Measurements from ENCODE around the gene RTN1. TPM values are rescaled to one million over a fixed set of nuclear protein-coding genes. Genes with fewer than 3 reads are reported as not detected.

RTN1 gene, protein sequence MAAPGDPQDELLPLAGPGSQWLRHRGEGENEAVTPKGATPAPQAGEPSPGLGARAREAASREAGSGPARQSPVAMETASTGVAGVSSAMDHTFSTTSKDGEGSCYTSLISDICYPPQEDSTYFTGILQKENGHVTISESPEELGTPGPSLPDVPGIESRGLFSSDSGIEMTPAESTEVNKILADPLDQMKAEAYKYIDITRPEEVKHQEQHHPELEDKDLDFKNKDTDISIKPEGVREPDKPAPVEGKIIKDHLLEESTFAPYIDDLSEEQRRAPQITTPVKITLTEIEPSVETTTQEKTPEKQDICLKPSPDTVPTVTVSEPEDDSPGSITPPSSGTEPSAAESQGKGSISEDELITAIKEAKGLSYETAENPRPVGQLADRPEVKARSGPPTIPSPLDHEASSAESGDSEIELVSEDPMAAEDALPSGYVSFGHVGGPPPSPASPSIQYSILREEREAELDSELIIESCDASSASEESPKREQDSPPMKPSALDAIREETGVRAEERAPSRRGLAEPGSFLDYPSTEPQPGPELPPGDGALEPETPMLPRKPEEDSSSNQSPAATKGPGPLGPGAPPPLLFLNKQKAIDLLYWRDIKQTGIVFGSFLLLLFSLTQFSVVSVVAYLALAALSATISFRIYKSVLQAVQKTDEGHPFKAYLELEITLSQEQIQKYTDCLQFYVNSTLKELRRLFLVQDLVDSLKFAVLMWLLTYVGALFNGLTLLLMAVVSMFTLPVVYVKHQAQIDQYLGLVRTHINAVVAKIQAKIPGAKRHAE
- total RNA-seq = under 0.01 and 0.29 TPM in 2 replicates

DNA sequence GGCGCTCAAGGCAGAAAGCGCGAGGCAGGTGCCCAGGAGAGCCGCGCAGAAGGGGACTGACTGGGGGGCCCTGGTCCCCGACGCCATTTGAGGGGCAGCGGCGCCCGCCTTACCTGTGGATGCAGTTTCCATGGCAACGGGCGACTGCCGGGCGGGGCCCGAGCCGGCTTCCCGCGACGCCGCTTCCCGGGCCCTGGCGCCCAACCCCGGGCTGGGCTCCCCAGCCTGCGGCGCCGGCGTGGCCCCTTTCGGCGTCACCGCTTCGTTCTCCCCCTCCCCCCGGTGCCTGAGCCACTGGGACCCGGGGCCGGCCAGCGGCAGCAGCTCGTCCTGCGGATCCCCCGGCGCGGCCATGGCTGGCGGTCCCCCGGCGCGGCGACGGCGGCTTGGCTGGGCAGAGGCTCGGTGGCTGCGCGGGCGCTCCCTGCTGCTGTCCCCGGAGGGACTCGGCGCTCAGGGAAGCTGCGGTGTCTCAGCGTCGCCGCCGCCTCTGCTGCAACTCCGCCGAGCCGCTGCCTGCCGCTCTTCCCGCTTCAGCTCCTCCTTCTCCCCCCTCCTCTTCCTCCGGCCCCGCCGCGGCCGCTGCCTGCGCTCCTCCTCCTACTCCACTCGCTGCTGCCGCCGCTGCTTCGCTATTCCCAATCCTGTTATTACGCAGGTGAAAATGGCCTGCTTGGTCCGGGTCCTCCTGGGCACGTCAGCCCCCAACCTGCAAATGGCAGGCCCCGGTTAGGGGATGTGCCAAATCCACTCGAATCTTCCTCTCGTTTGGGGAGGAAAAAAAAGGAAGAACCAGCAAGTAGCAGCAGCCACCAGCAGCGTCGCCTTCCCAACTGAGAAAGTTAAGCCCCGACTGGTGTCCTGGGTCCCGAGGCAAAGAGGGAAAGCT lies at the start of gene RTN1:
RTN1 (minus strand) TSS at position 500 of the 889 bp plus-strand sequence; CDS start at position 354, 146 bp downstream.
- Histone ChIP-seq H3K4me1 (ENCODE audit: insufficient read depth, low read length) (no peaks in the 10 kb centered on the region), H3K79me2 (ENCODE audit: insufficient read depth, low read length) (no peaks in the 10 kb centered on the region), H3K4me2 (ENCODE audit: insufficient read depth, low read length) (peak within 1 kb of the TSS; percentile 64), H4K20me1 (ENCODE audit: insufficient read depth, low read length) (no peaks in the 10 kb centered on the region), H3K27me3 (ENCODE audit: insufficient read depth, low read length) (peaks cover 35% of the 10 kb centered on the region), H3K27ac (ENCODE audit: low read depth, low read length) (no peak within 1 kb of the TSS), H3K36me3 (ENCODE audit: insufficient read depth, low read length) (no peaks in the 10 kb centered on the region), H3K9me3 (ENCODE audit: low read depth, low read length) (no peaks in the 10 kb centered on the region), H2AFZ (ENCODE audit: low read length) (peak within 1 kb of the TSS; percentile 52), H3K4me3 (ENCODE audit: insufficient read depth, low read length) (peak within 1 kb of the TSS; percentile 62)
- TF ChIP-seq, protein P1, sequence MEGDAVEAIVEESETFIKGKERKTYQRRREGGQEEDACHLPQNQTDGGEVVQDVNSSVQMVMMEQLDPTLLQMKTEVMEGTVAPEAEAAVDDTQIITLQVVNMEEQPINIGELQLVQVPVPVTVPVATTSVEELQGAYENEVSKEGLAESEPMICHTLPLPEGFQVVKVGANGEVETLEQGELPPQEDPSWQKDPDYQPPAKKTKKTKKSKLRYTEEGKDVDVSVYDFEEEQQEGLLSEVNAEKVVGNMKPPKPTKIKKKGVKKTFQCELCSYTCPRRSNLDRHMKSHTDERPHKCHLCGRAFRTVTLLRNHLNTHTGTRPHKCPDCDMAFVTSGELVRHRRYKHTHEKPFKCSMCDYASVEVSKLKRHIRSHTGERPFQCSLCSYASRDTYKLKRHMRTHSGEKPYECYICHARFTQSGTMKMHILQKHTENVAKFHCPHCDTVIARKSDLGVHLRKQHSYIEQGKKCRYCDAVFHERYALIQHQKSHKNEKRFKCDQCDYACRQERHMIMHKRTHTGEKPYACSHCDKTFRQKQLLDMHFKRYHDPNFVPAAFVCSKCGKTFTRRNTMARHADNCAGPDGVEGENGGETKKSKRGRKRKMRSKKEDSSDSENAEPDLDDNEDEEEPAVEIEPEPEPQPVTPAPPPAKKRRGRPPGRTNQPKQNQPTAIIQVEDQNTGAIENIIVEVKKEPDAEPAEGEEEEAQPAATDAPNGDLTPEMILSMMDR (IDR thresholded peaks at IDR 0.05; ENCODE audit: extremely low read depth, low read depth, low read length) = no peak
- DNase-seq (ENCODE audit: insufficient read length, low spot score, missing footprints) = peak; percentile 84

DNA sequence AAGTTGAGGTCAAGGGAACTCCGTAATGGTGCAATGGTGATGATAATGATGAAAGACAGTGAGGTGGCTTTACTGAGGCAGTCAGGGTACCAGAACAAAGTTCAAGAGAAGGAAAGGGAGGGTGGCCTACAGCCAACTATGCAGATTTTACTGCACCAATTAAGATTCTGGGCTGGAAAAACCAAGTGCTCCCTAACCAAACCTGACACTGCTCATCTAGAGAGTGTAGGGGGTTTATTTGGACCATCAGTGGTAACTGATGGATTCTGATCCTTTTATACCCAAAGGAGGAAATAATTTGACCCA lies 49.8 kb upstream of the RTN1 start:
- Histone ChIP-seq H3K36me3 (ENCODE audit: insufficient read depth, low read length) (no peaks in the 10 kb centered on the region), H3K9me3 (ENCODE audit: low read depth, low read length) (no peaks in the 10 kb centered on the region), H3K79me2 (ENCODE audit: insufficient read depth, low read length) (no peaks in the 10 kb centered on the region), H3K27me3 (ENCODE audit: insufficient read depth, low read length) (peaks cover 17% of the 10 kb centered on the region), H3K27ac (ENCODE audit: low read depth, low read length) (no peak overlapping the region), H3K4me3 (ENCODE audit: insufficient read depth, low read length) (no peak overlapping the region), H4K20me1 (ENCODE audit: insufficient read depth, low read length) (no peaks in the 10 kb centered on the region), H3K4me1 (ENCODE audit: insufficient read depth, low read length) (peaks cover 9% of the 10 kb centered on the region), H3K4me2 (ENCODE audit: insufficient read depth, low read length) (no peak overlapping the region), H2AFZ (ENCODE audit: low read length) (no peak overlapping the region)
- DNase-seq (ENCODE audit: insufficient read length, low spot score, missing footprints) = no peak
- TF ChIP-seq, protein P1 (IDR thresholded peaks at IDR 0.05; ENCODE audit: extremely low read depth, low read depth, low read length) = no peak

DNA sequence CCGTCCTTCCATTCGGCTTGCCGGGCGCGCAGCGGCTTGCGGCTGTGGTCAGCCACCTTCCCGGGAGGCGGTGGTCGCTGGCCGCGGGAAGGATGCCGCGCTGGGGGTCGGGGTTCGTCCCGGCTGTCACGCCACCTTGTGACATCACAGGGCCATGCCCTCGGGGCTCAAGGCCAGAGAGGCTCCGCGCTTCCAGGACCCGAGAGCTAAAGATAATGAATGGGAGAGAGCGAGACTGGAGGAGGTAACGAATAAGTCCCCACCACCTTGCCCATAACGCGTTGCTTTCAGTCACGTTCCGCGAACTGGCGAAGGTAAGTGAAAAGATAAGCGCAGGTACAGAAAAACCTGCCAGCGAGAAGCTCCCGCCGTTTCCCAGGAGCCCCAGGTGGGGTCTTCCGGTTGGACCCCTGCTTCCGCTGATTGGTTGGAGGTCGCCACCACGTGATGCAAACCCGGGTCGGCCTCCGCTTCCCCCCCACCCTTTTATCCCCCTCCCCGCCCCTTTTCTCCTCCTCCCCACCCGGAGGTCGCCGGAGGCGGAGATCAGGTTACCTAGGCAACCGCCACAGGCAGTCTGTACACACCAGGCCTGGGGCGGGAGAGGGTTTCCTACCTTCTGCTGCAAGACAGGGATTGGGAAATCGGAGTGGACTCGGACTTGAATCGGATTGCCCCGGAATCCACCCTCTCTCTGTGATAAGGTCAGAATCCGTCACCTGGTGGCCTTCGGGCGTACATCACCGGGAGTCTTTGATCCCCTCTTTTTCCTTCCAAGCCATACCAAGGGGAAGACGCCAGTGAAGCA lies 49.2 kb upstream of the RTN1 start, which contains the start of gene LRRC9:
LRRC9 (plus strand) TSS at position 575 of the 808 bp plus-strand sequence.
- H3K36me3 ChIP-seq (ENCODE audit: insufficient read depth, low read length) = no peaks in the 10 kb centered on the region
- peaks cover 9% of the 10 kb centered on the region for H3K4me1 ChIP-seq (ENCODE audit: insufficient read depth, low read length)
- DNase-seq (ENCODE audit: insufficient read length, low spot score, missing footprints) = no peak
- H2AFZ ChIP-seq (ENCODE audit: low read length) = peak within 1 kb of the TSS; percentile 46
- H3K27me3 ChIP-seq (ENCODE audit: insufficient read depth, low read length) = peaks cover 17% of the 10 kb centered on the region
- no peaks in the 10 kb centered on the region for H4K20me1 ChIP-seq (ENCODE audit: insufficient read depth, low read length)
- TF ChIP-seq, protein P1 (IDR thresholded peaks at IDR 0.05; ENCODE audit: extremely low read depth, low read depth, low read length) = no peak
- no peaks in the 10 kb centered on the region for H3K9me3 ChIP-seq (ENCODE audit: low read depth, low read length)
- peak within 1 kb of the TSS; percentile 57 for H3K4me3 ChIP-seq (ENCODE audit: insufficient read depth, low read length)
- no peaks in the 10 kb centered on the region for H3K79me2 ChIP-seq (ENCODE audit: insufficient read depth, low read length)
- H3K27ac ChIP-seq (ENCODE audit: low read depth, low read length) = no peak within 1 kb of the TSS
- H3K4me2 ChIP-seq (ENCODE audit: insufficient read depth, low read length) = peak within 1 kb of the TSS; percentile 67

Measured in osteoblast (primary cell).